ENCODE data around the gene KNG1. TPM values are rescaled to one million over a fixed set of nuclear protein-coding genes. Genes with fewer than 3 reads are reported as not detected.

Gene KNG1
- total and polyA plus RNA-seq, 10 of the 15 experiments (the other 5 are each of a cell fraction or from before 2014, with no cell fraction given): 0.21 TPM; not detected in 9

- H3K27me3 ChIP-seq (replicated peaks in 1 of 2; ENCODE audit: control insufficient read depth in 2 of 2, insufficient read depth in 2 of 2, low read length in 1 of 2): no peaks in the 10 kb centered on the region
- in situ Hi-C loops (cut with MboI): no loop called here
- ChIA-PET POLR2A (no interaction called here), RAD21 (ENCODE audit: unreplicated experiment) (no interaction called here), CTCF (no interaction called here), SMC1A (ENCODE audit: uncharacterized antibody, unreplicated experiment) (interaction anchor here (1.1 kb wide), 1 partner anchor 12 kb away, joined by 3 read pairs; no protein-coding TSS in a partner anchor)
- H2AFZ ChIP-seq (ENCODE audit: control insufficient read depth, low read depth, low read length): no peak overlapping the region
- H3K36me3 ChIP-seq (ENCODE audit: control insufficient read depth in 2 of 2, insufficient read depth in 2 of 2, low read length in 1 of 2): no peaks in the 10 kb centered on the region
- H3K4me3 ChIP-seq: no peak overlapping the region
- ATAC-seq (no peak), DNase-seq (ENCODE audit: low read depth, low spot score) (no peak), FAIRE-seq (no peak)
- no peaks in the 10 kb centered on the region for H4K20me1 ChIP-seq (ENCODE audit: control insufficient read depth, insufficient read depth)
- no peaks in the 10 kb centered on the region for H3K79me2 ChIP-seq (ENCODE audit: control insufficient read depth, insufficient read depth, low read length)
- no TSS peak for BruUV-seq (replicated peaks)
- no peak overlapping the region for H3K4me2 ChIP-seq (ENCODE audit: control insufficient read depth, insufficient read depth)
- no peak for TF ChIP-seq MAX (IDR thresholded peaks at IDR 0.05; ENCODE audit: low read depth, low read length)
- WGBS (ENCODE audit: insufficient coverage, insufficient replicate concordance, low lambda C conversion rate, missing lambda C conversion rate): 70% methylated on average over 10 of the region's 10 CpGs
- no peak overlapping the region for H3K9ac ChIP-seq (ENCODE audit: control insufficient read depth, insufficient read depth, low read length)
- H3K27ac ChIP-seq (ENCODE audit: control insufficient read depth, insufficient read depth): no peak overlapping the region
- intact Hi-C loops (cut with micrococcal nuclease; ENCODE audit: unreplicated experiment): no loop called here
- H3K4me1 ChIP-seq (ENCODE audit: control insufficient read depth, insufficient read depth, low read length): no peaks in the 10 kb centered on the region
- H3K9me3 ChIP-seq (replicated peaks; ENCODE audit: control insufficient read depth, insufficient read depth, low read length): no peaks in the 10 kb centered on the region
Observed at GRCh38 chr3:186760141-186760833, 43.1 kb downstream of the KNG1 start.

- Histone ChIP-seq H3K4me2 (ENCODE audit: control insufficient read depth, insufficient read depth) (no peak overlapping the region), H2AFZ (ENCODE audit: control insufficient read depth, low read depth, low read length) (no peak overlapping the region), H3K79me2 (ENCODE audit: control insufficient read depth, insufficient read depth, low read length) (no peaks in the 10 kb centered on the region), H3K9ac (ENCODE audit: control insufficient read depth, insufficient read depth, low read length) (no peak overlapping the region), H3K4me1 (ENCODE audit: control insufficient read depth, insufficient read depth, low read length) (no peaks in the 10 kb centered on the region), H4K20me1 (ENCODE audit: control insufficient read depth, insufficient read depth) (no peaks in the 10 kb centered on the region), H3K9me3 (replicated peaks; ENCODE audit: control insufficient read depth, insufficient read depth, low read length) (no peaks in the 10 kb centered on the region), H3K36me3 (ENCODE audit: control insufficient read depth in 2 of 2, insufficient read depth in 2 of 2, low read length in 1 of 2) (no peaks in the 10 kb centered on the region), H3K27ac (ENCODE audit: control insufficient read depth, insufficient read depth) (no peak overlapping the region), H3K4me3 (no peak overlapping the region), H3K27me3 (replicated peaks in 1 of 2; ENCODE audit: control insufficient read depth in 2 of 2, insufficient read depth in 2 of 2, low read length in 1 of 2) (no peaks in the 10 kb centered on the region)
- DNase-seq (ENCODE audit: low read depth, low spot score): no peak
- no TSS peak for BruUV-seq (replicated peaks)
- CTCF ChIA-PET: interaction anchor here (0.6 kb wide), 1 partner anchor 389 kb away, joined by 3 read pairs; no protein-coding TSS in a partner anchor
- POLR2A ChIA-PET: no interaction called here
- FAIRE-seq: no peak
- RAD21 ChIA-PET (ENCODE audit: unreplicated experiment): no interaction called here
- ATAC-seq: no peak
- SMC1A ChIA-PET (ENCODE audit: uncharacterized antibody, unreplicated experiment): interaction anchor here (0.6 kb wide), 1 partner anchor 942 kb away, joined by 3 read pairs; no protein-coding TSS in a partner anchor
- WGBS (ENCODE audit: insufficient coverage, insufficient replicate concordance, low lambda C conversion rate, missing lambda C conversion rate): 88% methylated on average over 8 of the region's 8 CpGs
- no peak for TF ChIP-seq POLR2AphosphoS5 (IDR thresholded peaks at IDR 0.05; ENCODE audit: low read length)
- no peak for TF ChIP-seq TAF1 (IDR thresholded peaks at IDR 0.05; ENCODE audit: borderline replicate concordance, low read depth, low read length)
- no peak for TF ChIP-seq ZNF384 (IDR thresholded peaks at IDR 0.05; ENCODE audit: borderline replicate concordance, low read depth, low read length)
- no peak for TF ChIP-seq ETV6 (conservative IDR thresholded peaks at IDR 0.05 in 1 of 2, IDR thresholded peaks at IDR 0.05 in 1 of 2; ENCODE audit: borderline replicate concordance in 1 of 2, low read depth in 1 of 2)
- TF ChIP-seq BHLHE40 (IDR thresholded peaks at IDR 0.05; ENCODE audit: borderline replicate concordance in 1 of 2, low read depth in 2 of 2, low read length in 1 of 2): no peak
- TF ChIP-seq ZNF274 (IDR thresholded peaks at IDR 0.05; ENCODE audit: insufficient read depth, insufficient read length): no peak
- intact Hi-C loops (cut with micrococcal nuclease; ENCODE audit: unreplicated experiment) (no loop called here), in situ Hi-C loops (cut with MboI) (no loop called here)
Observed at GRCh38 chr3:186760897-186761447, 43.8 kb downstream of the KNG1 start.

Measured in GM12878 (cell line).